ENCODE measurements around the gene NUDT7.
A peak's percentile ranks its signal among the peaks of the same experiment; 100 is the strongest.

Gene NUDT7

GRCh38 chr16:77761204-77761603 lies 38.9 kb downstream of the NUDT7 start:
- no peak overlapping the region for H3K4me2 ChIP-seq (ENCODE audit: low read length)
- peaks cover 9% of the 10 kb centered on the region for H3K79me1 ChIP-seq (ENCODE audit: low read length)
- H3K4me3 ChIP-seq (ENCODE audit: low read depth, low read length): no peak overlapping the region
- H3K14ac ChIP-seq (ENCODE audit: low read length): no peak overlapping the region
- H2AFZ ChIP-seq (ENCODE audit: insufficient read depth, low read length, poor library complexity): no peak overlapping the region
- no peak overlapping the region for H2AK5ac ChIP-seq (ENCODE audit: low read length)
- H3K36me3 ChIP-seq (ENCODE audit: control insufficient read depth in 1 of 2, insufficient read depth in 2 of 2, low read length in 2 of 2): no peaks in the 10 kb centered on the region
- no peak overlapping the region for H3K23ac ChIP-seq (ENCODE audit: low read length)
- WGBS (ENCODE audit: extremely low coverage, insufficient coverage, insufficient read length): no CpG with 5 or more reads among the region's 1 CpG
- H4K12ac ChIP-seq (ENCODE audit: low read depth, low read length): no peak overlapping the region
- H4K8ac ChIP-seq (ENCODE audit: low read depth, low read length): no peak overlapping the region
- no peaks in the 10 kb centered on the region for H3K9me3 ChIP-seq (ENCODE audit: insufficient read depth, low read depth, low read length)
- H2BK120ac ChIP-seq (ENCODE audit: insufficient read depth, low read length, poor library complexity): no peak overlapping the region
- peak overlapping the region; percentile 82 for H3K27ac ChIP-seq (ENCODE audit: low read depth, low read length)
- H3K4ac ChIP-seq (ENCODE audit: low read depth, low read length): no peak overlapping the region
- H2BK12ac ChIP-seq (ENCODE audit: low read length): no peak overlapping the region
- no peaks in the 10 kb centered on the region for H3K79me2 ChIP-seq (ENCODE audit: control insufficient read depth, insufficient read depth, low read length, poor library complexity)
- H2BK5ac ChIP-seq (ENCODE audit: low read depth, low read length, poor library complexity): no peak overlapping the region
- no peak overlapping the region for H3K18ac ChIP-seq (ENCODE audit: low read length)
- no peaks in the 10 kb centered on the region for H3K27me3 ChIP-seq (ENCODE audit: insufficient read depth, low read length)
- H3K4me1 ChIP-seq (ENCODE audit: control insufficient read depth in 1 of 2, insufficient read depth in 2 of 2, low read length in 2 of 2): peaks cover 15% of the 10 kb centered on the region in 2 experiments
- DNase-seq: no peak
- no peak overlapping the region for H3K9ac ChIP-seq (ENCODE audit: low read length)
- H4K91ac ChIP-seq (ENCODE audit: low read depth, low read length): no peak overlapping the region

- H3K79me1 ChIP-seq (ENCODE audit: low read length): peaks cover 9% of the 10 kb centered on the region
Observed at GRCh38 chr16:77762262-77762661, 39.9 kb downstream of the NUDT7 start.

GRCh38 chr16:77763994-77764393 lies 41.7 kb downstream of the NUDT7 start:
- Histone ChIP-seq H2AFZ (ENCODE audit: insufficient read depth, low read length, poor library complexity) (no peak overlapping the region), H4K12ac (ENCODE audit: low read depth, low read length) (no peak overlapping the region), H3K4me3 (ENCODE audit: low read depth, low read length) (no peak overlapping the region), H3K18ac (ENCODE audit: low read length) (no peak overlapping the region), H3K36me3 (ENCODE audit: control insufficient read depth in 1 of 2, insufficient read depth in 2 of 2, low read length in 2 of 2) (no peaks in the 10 kb centered on the region), H3K4me2 (ENCODE audit: low read length) (peak overlapping the region; percentile 30), H2AK5ac (ENCODE audit: low read length) (no peak overlapping the region), H3K79me1 (ENCODE audit: low read length) (peaks cover 7% of the 10 kb centered on the region), H3K27ac (ENCODE audit: low read depth, low read length) (no peak overlapping the region), H2BK5ac (ENCODE audit: low read depth, low read length, poor library complexity) (no peak overlapping the region), H3K4ac (ENCODE audit: low read depth, low read length) (no peak overlapping the region), H3K9me3 (ENCODE audit: insufficient read depth, low read depth, low read length) (no peaks in the 10 kb centered on the region), H3K27me3 (ENCODE audit: insufficient read depth, low read length) (no peaks in the 10 kb centered on the region), H3K14ac (ENCODE audit: low read length) (no peak overlapping the region), H3K4me1 (ENCODE audit: control insufficient read depth in 1 of 2, insufficient read depth in 2 of 2, low read length in 2 of 2) (peaks cover 15% of the 10 kb centered on the region in 2 experiments), H3K23ac (ENCODE audit: low read length) (no peak overlapping the region), H4K91ac (ENCODE audit: low read depth, low read length) (no peak overlapping the region), H2BK12ac (ENCODE audit: low read length) (no peak overlapping the region), H4K8ac (ENCODE audit: low read depth, low read length) (no peak overlapping the region), H3K9ac (ENCODE audit: low read length) (no peak overlapping the region), H2BK120ac (ENCODE audit: insufficient read depth, low read length, poor library complexity) (no peak overlapping the region), H3K79me2 (ENCODE audit: control insufficient read depth, insufficient read depth, low read length, poor library complexity) (no peaks in the 10 kb centered on the region)
- no CpG with 5 or more reads among the region's 1 CpG for WGBS (ENCODE audit: extremely low coverage, insufficient coverage, insufficient read length)
- DNase-seq: peak in 1 of 2 donors; percentile 26

More at GRCh38 chr16:77762262-77762661, 39.9 kb downstream of the NUDT7 start:
- Histone ChIP-seq H4K91ac (ENCODE audit: low read depth, low read length) (no peak overlapping the region), H4K12ac (ENCODE audit: low read depth, low read length) (no peak overlapping the region), H3K9me3 (ENCODE audit: insufficient read depth, low read depth, low read length) (no peaks in the 10 kb centered on the region), H4K8ac (ENCODE audit: low read depth, low read length) (no peak overlapping the region), H3K79me2 (ENCODE audit: control insufficient read depth, insufficient read depth, low read length, poor library complexity) (no peaks in the 10 kb centered on the region), H2BK12ac (ENCODE audit: low read length) (peak overlapping the region; percentile 43), H3K18ac (ENCODE audit: low read length) (no peak overlapping the region), H3K23ac (ENCODE audit: low read length) (no peak overlapping the region), H3K36me3 (ENCODE audit: control insufficient read depth in 1 of 2, insufficient read depth in 2 of 2, low read length in 2 of 2) (no peaks in the 10 kb centered on the region), H2BK5ac (ENCODE audit: low read depth, low read length, poor library complexity) (no peak overlapping the region), H3K9ac (ENCODE audit: low read length) (no peak overlapping the region), H3K4me2 (ENCODE audit: low read length) (no peak overlapping the region), H3K27me3 (ENCODE audit: insufficient read depth, low read length) (no peaks in the 10 kb centered on the region), H3K4me3 (ENCODE audit: low read depth, low read length) (no peak overlapping the region), H3K27ac (ENCODE audit: low read depth, low read length) (no peak overlapping the region), H3K14ac (ENCODE audit: low read length) (no peak overlapping the region), H2AFZ (ENCODE audit: insufficient read depth, low read length, poor library complexity) (no peak overlapping the region), H2AK5ac (ENCODE audit: low read length) (no peak overlapping the region), H2BK120ac (ENCODE audit: insufficient read depth, low read length, poor library complexity) (no peak overlapping the region), H3K4ac (ENCODE audit: low read depth, low read length) (no peak overlapping the region), H3K4me1 (ENCODE audit: control insufficient read depth in 1 of 2, insufficient read depth in 2 of 2, low read length in 2 of 2) (peaks cover 15% of the 10 kb centered on the region in 2 experiments)
- no CpG with 5 or more reads among the region's 2 CpGs for WGBS (ENCODE audit: extremely low coverage, insufficient coverage, insufficient read length)
- DNase-seq: no peak

- H3K27ac ChIP-seq (ENCODE audit: low read depth, low read length): no peak overlapping the region
- H3K4me3 ChIP-seq (ENCODE audit: low read depth, low read length): no peak overlapping the region
- H3K23ac ChIP-seq (ENCODE audit: low read length): no peak overlapping the region
- H3K79me2 ChIP-seq (ENCODE audit: control insufficient read depth, insufficient read depth, low read length, poor library complexity): no peaks in the 10 kb centered on the region
- H2BK5ac ChIP-seq (ENCODE audit: low read depth, low read length, poor library complexity): no peak overlapping the region
- peaks cover 10% of the 10 kb centered on the region in 2 experiments for H3K4me1 ChIP-seq (ENCODE audit: control insufficient read depth in 1 of 2, insufficient read depth in 2 of 2, low read length in 2 of 2)
- no peak overlapping the region for H4K91ac ChIP-seq (ENCODE audit: low read depth, low read length)
- no peak overlapping the region for H2AFZ ChIP-seq (ENCODE audit: insufficient read depth, low read length, poor library complexity)
- no peak overlapping the region for H3K4me2 ChIP-seq (ENCODE audit: low read length)
- no peak overlapping the region for H2AK5ac ChIP-seq (ENCODE audit: low read length)
- no peak overlapping the region for H3K9ac ChIP-seq (ENCODE audit: low read length)
- no peak overlapping the region for H3K18ac ChIP-seq (ENCODE audit: low read length)
- H4K8ac ChIP-seq (ENCODE audit: low read depth, low read length): no peak overlapping the region
- no CpG with 5 or more reads among the region's 4 CpGs for WGBS (ENCODE audit: extremely low coverage, insufficient coverage, insufficient read length)
- H2BK12ac ChIP-seq (ENCODE audit: low read length): no peak overlapping the region
- H3K14ac ChIP-seq (ENCODE audit: low read length): no peak overlapping the region
- DNase-seq: no peak
- H3K79me1 ChIP-seq (ENCODE audit: low read length): peaks cover 2% of the 10 kb centered on the region
- H3K36me3 ChIP-seq (ENCODE audit: control insufficient read depth in 1 of 2, insufficient read depth in 2 of 2, low read length in 2 of 2): no peaks in the 10 kb centered on the region
- no peak overlapping the region for H2BK120ac ChIP-seq (ENCODE audit: insufficient read depth, low read length, poor library complexity)
- no peaks in the 10 kb centered on the region for H3K27me3 ChIP-seq (ENCODE audit: insufficient read depth, low read length)
- no peak overlapping the region for H3K4ac ChIP-seq (ENCODE audit: low read depth, low read length)
- no peaks in the 10 kb centered on the region for H3K9me3 ChIP-seq (ENCODE audit: insufficient read depth, low read depth, low read length)
- no peak overlapping the region for H4K12ac ChIP-seq (ENCODE audit: low read depth, low read length)
Observed at GRCh38 chr16:77767211-77767610, 44.9 kb downstream of the NUDT7 start.

Measured in trophoblast cell (in vitro differentiated cells and primary cell).